Nephron progenitor cell (in vitro differentiated cells): ENCODE measurements around the gene OLR1.
"Not testable (repeated sequence)": the region's sequence is repeated elsewhere in the genome, so short reads cannot be mapped to it uniquely, and the experiment has no call there.

ENCODE experiments used
- DNase-seq: peaks from one replicate; pipeline ENCODE4 v3.0.0; 2021
- H3K27ac Mint-ChIP-seq: 2 replicates; pipeline ENCODE4 v1.8.0; 2021; ENCODE audit warnings: mild to moderate bottlenecking, moderate library complexity, mixed read lengths
- H3K27me3 Mint-ChIP-seq: 2 replicates; pipeline ENCODE4 v1.8.0; 2021; ENCODE audit warnings: mild to moderate bottlenecking, low read depth, mixed read lengths; ENCODE audit not compliant: poor library complexity
- H3K36me3 Mint-ChIP-seq: 2 replicates; pipeline ENCODE4 v1.8.0; 2021; ENCODE audit warnings: low read depth, mixed read lengths
- H3K4me1 Mint-ChIP-seq: 2 replicates; pipeline ENCODE4 v1.8.0; 2021; ENCODE audit warnings: mixed read lengths
- H3K4me3 Mint-ChIP-seq: 2 replicates; pipeline ENCODE4 v1.8.0; 2021; ENCODE audit warnings: mild to moderate bottlenecking, moderate library complexity, mixed read lengths
- H3K9me3 Mint-ChIP-seq: 2 replicates; pipeline ENCODE4 v1.8.0; 2021; ENCODE audit warnings: mild to moderate bottlenecking, moderate library complexity, mixed read lengths
- TF ChIP-seq, protein P1 (sequence below): fragments of 200-600 bp; sonication (generic); IDR thresholded peaks from 2 replicates; pipeline ENCODE4 v1.5.0; 2021; ENCODE audit warnings: antibody characterized with exemption

Gene OLR1

DNA sequence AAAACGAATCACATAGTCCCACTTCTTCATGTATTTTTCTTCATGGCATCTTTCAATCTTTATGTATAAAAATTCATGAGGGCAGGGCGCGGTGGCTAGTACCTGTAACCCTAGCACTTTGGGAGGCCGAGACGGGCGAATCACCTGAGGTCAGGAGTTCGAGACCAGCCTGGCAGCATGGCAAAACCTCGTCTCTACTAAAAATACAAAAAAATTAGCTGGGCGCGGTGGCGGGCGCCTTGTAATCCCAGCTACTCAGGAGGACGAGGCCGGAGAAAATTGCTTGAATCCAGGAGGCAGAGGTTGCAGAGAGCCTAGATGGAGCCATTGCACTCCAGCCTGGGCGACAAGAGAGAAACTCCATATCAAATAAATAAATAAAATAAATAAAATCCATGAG, 38.3 kb upstream of the OLR1 start:
- no peak for DNase-seq
- Mint-ChIP-seq H3K9me3 (no peaks in the 10 kb centered on the region), H3K4me3 (no peak overlapping the region), H3K4me1 (peaks cover 23% of the 10 kb centered on the region), H3K27me3 (peaks cover 4% of the 10 kb centered on the region), H3K36me3 (no peaks in the 10 kb centered on the region), H3K27ac (no peak overlapping the region)
- TF ChIP-seq, protein P1, sequence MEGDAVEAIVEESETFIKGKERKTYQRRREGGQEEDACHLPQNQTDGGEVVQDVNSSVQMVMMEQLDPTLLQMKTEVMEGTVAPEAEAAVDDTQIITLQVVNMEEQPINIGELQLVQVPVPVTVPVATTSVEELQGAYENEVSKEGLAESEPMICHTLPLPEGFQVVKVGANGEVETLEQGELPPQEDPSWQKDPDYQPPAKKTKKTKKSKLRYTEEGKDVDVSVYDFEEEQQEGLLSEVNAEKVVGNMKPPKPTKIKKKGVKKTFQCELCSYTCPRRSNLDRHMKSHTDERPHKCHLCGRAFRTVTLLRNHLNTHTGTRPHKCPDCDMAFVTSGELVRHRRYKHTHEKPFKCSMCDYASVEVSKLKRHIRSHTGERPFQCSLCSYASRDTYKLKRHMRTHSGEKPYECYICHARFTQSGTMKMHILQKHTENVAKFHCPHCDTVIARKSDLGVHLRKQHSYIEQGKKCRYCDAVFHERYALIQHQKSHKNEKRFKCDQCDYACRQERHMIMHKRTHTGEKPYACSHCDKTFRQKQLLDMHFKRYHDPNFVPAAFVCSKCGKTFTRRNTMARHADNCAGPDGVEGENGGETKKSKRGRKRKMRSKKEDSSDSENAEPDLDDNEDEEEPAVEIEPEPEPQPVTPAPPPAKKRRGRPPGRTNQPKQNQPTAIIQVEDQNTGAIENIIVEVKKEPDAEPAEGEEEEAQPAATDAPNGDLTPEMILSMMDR, result no peak

GRCh38 chr12:10207136-10207535, 35.2 kb upstream of the OLR1 start:
- H3K9me3 Mint-ChIP-seq, result no peaks in the 10 kb centered on the region

DNA sequence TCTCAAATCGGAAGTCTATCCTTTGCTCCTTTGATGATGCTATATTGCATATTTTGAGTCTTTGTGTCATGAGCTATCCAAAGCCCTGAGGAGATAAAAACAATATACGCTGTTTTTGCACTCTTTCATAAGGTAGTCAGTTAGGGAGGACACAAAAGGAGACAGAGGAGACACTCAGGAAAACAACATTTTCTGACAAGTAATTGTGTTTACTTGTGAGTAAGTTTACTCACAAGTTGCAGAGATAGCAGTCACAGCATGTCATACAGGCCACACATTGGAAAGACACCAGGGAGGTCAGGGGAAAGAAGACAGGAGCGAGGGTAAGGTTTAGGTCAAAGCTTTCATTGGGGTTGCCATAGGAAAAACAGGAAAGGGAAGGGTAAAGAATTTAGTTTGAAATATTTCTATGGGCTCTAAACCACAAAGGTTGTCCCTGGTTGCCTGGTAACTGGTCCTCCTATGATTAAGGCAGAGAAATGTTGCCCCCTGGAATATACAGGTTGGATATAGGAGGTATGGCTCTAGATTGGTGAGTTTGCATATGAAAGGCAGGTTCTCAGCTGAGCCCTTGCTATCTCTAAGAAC, 33.4 kb upstream of the OLR1 start:
- Mint-ChIP-seq H3K27me3 (no peaks in the 10 kb centered on the region), H3K36me3 (no peaks in the 10 kb centered on the region), H3K9me3 (no peaks in the 10 kb centered on the region), H3K4me3 (no peak overlapping the region), H3K4me1 (no peaks in the 10 kb centered on the region), H3K27ac (no peak overlapping the region)
- TF ChIP-seq, protein P1, result no peak
- no peak for DNase-seq

More at GRCh38 chr12:10207136-10207535, 35.2 kb upstream of the OLR1 start:
- Mint-ChIP-seq H3K36me3 (no peaks in the 10 kb centered on the region), H3K4me1 (peaks cover 2% of the 10 kb centered on the region), H3K27me3 (peaks cover 4% of the 10 kb centered on the region), H3K27ac (no peak overlapping the region), H3K4me3 (no peak overlapping the region)
- TF ChIP-seq, protein P1, result no peak
- no peak for DNase-seq

DNA sequence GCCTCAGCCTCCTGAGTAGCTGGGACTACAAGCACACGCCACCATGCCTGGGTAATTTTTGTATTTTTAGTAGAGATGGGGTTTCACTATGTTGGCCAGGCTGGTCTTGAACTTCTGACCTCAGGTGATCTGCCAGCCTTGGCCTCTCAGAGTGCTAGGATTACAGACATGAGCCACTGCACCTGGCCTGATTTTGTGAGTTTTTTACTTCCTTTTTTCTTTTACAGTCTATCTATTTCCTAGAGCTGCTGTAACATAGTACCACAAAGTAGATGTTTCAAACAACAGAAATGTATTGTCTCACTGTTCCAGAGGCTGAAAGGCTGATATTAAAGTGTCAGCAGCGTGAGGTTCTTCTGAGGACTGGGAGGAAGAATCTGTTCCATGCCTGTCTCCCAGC, 32.6 kb upstream of the OLR1 start:
- not testable (repeated sequence) for H3K4me3 Mint-ChIP-seq, H3K36me3 Mint-ChIP-seq, H3K4me1 Mint-ChIP-seq, H3K27me3 Mint-ChIP-seq, H3K27ac Mint-ChIP-seq, DNase-seq, H3K9me3 Mint-ChIP-seq

- Mint-ChIP-seq H3K27ac (no peak overlapping the region), H3K9me3 (peaks cover 4% of the 10 kb centered on the region), H3K36me3 (no peaks in the 10 kb centered on the region), H3K27me3 (peaks cover 3% of the 10 kb centered on the region), H3K4me1 (no peaks in the 10 kb centered on the region), H3K4me3 (no peak overlapping the region)
- DNase-seq, result no peak
- TF ChIP-seq, protein P1, result no peak
Observed at GRCh38 chr12:10197879-10198278, 25.9 kb upstream of the OLR1 start.

DNA sequence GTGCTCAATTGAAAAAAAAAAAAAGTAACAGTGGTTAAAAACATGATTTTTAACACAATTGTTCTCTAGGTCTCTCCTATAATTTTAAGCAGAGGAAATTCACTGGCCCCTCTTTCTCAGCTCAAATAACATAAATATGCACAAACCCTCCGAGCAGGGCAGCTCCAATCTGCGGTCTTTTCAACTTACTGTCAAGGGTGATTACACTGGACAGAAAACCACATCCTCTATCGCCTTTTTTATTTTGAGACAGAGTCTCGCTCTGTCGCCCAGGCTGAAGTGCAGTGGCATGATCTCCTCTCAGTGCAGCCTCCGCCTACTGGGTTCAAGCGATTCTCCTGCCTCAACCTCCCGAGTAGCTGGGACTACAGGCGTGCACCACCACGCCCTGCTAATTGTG, 24.3 kb upstream of the OLR1 start:
- peaks cover 5% of the 10 kb centered on the region for H3K9me3 Mint-ChIP-seq
- H3K27me3 Mint-ChIP-seq, result peaks cover 3% of the 10 kb centered on the region
- TF ChIP-seq, protein P1, result no peak
- no peak for DNase-seq
- H3K4me1 Mint-ChIP-seq, result no peaks in the 10 kb centered on the region
- no peak overlapping the region for H3K27ac Mint-ChIP-seq
- no peak overlapping the region for H3K4me3 Mint-ChIP-seq
- no peaks in the 10 kb centered on the region for H3K36me3 Mint-ChIP-seq
